Stimulated activated CD8-positive, alpha-beta memory T cell treated with anti-CD3 and anti-CD28 coated beads, Interleukin-12 subunit alpha, Interleukin-12 subunit beta, amount 100 ng/mL, for 4 hours (primary cell): Measurements from ENCODE around the gene KCNV2.

Experiments used
- DNase-seq: peaks from one replicate; pipeline ENCODE4 v3.0.0-alpha.2; 2020; ENCODE audit warnings: low read depth

Gene KCNV2

DNA sequence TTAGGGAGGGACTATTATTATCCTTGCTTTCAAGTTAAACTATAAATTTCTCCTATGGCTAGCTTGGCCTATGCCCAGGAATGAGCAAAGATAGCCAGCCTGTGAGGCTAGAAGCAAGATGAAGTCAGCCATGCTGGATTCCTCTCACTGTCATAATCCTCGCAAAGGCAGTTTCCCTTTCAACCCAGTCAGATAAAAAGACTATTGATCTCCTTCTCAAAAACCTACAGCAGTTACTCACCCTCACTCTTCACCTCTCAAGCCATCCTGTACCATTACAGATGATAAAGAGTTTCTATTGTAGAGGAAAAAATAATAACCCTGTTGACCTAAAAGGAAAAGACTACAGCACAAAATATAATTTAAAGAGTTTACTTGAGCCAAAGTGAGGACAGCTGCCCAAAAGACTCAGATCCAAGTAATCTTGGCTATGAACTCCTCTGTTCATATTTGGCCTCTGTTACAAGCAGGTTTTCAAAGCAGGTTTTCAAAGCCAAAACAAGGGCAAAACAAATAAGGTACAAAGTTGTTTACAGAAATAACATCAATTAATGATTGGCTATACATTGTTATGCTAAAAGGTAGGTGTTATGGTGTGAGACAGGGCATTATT lies 41.7 kb downstream of the KCNV2 start:
- DNase-seq = no peak

GRCh38 chr9:2761424-2761823 lies 44.1 kb downstream of the KCNV2 start:
- DNase-seq = no peak

- DNase-seq = no peak
Measured at GRCh38 chr9:2764353-2764752, 47.0 kb downstream of the KCNV2 start.

DNA sequence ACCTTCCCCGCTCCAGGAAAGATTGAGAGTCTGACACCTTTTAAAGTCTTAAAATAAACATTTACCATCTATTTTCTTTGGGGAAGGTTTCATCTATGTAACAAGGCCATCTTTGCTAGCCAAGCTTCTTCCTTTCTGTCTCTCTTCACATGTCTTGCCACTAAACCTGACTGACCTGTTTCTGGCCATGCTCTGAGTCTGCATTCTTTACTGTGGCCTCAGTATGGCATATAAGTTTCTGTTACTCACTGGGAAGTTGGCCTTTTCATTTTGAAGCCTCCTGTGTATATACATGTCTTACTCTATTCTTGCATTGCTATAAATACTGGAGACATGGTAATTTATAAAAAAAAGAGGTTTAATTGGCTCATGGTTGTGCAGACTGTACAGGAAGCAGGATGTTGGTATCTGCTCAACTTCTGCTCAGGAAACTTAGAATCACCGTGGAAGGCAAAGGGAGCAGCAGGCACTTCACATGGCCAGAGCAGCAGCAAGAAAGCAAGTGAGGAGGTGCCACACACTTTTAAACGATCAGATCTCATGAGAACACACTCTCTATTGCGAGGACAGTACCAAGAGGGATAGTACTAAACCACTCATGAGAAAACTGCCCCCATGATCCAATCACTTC lies 48.1 kb downstream of the KCNV2 start:
- no peak for DNase-seq

DNA sequence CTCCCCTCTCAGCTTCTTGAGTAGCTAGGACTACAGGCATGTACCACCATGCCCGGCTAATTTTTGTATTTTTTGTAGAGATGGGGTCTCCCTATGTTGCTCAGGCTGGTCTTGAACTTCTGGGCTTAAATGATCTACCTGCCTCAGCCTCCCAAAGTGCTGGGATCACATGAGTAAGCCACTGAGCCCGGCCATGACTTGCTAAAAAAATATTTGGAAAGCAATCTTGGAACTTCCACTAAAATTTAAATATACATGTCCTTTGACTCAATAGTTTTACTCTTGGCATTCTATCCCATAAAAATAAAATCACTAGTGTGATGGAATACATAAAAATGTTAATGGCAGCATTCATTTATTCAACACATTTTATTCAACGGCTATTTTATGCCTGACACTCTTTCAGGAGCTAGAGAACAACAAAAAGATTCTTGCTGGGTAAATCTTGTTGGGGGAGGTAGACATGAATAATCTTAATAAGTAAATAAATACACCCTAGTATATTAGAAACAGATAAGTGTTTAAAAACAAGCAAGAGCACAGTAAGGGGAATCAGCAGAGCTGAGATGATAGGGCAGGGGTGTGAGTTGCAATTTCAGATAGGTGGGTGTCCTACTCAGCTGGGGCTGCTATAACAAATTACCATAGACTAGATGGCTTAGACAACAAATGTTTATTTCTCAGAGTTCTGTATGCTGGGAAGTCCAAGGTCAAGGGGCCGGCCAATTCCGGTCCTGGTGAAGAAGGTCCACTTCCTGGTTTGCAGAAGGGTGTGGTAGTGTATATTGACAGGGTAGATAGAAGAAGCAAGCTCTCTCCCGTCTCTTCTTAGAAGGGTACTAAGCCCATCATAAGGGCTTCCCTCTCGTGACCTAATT lies 50.7 kb downstream of the KCNV2 start:
- no peak for DNase-seq

- DNase-seq = no peak
Measured at GRCh38 chr9:2771087-2771486, 53.8 kb downstream of the KCNV2 start.

DNA sequence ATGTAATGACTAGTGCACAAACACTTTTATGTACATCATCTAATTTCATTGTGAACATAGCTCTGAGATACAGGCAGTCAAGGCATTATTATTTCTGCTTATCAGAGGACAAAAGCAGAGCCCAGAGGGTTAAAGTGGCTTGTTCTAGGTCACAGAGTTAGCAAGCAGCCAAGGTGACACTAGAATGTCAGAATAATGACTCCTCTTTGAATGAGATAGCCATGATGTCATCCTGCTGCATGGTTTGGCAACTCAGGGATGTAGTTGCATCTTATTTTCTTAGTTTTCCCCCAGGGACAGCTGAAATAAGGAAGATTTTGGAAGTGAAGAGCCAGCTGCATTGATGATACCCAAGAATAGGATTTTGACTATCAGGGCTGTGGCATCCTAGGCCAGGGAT lies 54.4 kb downstream of the KCNV2 start:
- no peak for DNase-seq

- DNase-seq = no peak
Measured at GRCh38 chr9:2777454-2777853, 60.1 kb downstream of the KCNV2 start.

DNA sequence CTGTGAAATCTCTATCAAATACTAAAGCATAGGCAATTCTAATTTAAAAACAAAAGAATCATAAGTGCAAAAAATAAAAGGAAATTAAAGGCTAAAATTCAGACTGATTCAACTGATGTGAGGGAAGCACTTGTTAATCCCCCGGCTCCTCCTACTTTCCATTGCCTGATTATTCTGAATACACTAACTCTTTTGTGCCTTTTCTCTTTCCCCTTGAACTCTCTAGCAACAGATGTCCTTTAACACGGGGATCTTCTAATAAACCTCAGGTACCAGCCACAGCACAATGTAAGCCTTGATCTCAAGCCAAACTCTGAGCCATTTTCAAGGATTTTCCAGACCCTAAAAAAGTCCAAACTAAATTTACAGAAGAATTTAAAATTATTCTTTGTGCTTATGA lies 61.5 kb downstream of the KCNV2 start:
- DNase-seq = no peak
